ENCODE results near the gene DPP8.

DNA sequence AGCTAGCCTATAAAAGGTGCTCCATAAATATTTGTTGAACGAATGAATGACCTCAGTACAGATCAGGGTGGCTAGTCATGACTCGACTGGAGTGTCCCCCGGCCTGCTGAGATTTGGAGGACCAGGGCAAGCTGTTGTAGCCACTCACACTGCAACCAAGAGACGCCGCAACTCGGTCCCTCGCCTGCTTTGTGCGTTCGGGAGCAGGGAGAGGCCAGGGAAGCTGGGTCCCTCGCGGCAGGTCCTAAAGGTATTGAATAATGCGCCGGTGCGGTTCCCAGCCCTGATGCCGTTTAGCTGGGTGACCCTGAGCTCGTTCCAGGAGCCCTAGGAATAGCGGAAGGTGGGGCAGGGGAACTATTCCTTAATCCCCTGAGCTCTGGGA, 96.5 kb downstream of the DPP8 start:
- TF ChIP-seq, protein P1, sequence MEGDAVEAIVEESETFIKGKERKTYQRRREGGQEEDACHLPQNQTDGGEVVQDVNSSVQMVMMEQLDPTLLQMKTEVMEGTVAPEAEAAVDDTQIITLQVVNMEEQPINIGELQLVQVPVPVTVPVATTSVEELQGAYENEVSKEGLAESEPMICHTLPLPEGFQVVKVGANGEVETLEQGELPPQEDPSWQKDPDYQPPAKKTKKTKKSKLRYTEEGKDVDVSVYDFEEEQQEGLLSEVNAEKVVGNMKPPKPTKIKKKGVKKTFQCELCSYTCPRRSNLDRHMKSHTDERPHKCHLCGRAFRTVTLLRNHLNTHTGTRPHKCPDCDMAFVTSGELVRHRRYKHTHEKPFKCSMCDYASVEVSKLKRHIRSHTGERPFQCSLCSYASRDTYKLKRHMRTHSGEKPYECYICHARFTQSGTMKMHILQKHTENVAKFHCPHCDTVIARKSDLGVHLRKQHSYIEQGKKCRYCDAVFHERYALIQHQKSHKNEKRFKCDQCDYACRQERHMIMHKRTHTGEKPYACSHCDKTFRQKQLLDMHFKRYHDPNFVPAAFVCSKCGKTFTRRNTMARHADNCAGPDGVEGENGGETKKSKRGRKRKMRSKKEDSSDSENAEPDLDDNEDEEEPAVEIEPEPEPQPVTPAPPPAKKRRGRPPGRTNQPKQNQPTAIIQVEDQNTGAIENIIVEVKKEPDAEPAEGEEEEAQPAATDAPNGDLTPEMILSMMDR (IDR thresholded peaks at IDR 0.05) = no peak
- TF ChIP-seq EP300 (IDR thresholded peaks at IDR 0.05) = no peak
- no peak for TF ChIP-seq POLR2A (IDR thresholded peaks at IDR 0.05)
